GM13977 (cell line): ENCODE data around the gene PRKCZ.

Source experiments
- DNase-seq: peaks from one replicate; pipeline ENCODE4 v3.0.0; 2012; ENCODE audit warnings: low spot score
- CTCF ChIP-seq: IDR thresholded peaks from 2 replicates; pipeline ENCODE4 v1.5.1; 2012; ENCODE audit warnings: mild to moderate bottlenecking, control low read depth; ENCODE audit not compliant: insufficient read depth; ENCODE audit errors: extremely low read depth, missing control alignments
- in situ Hi-C: fragments of 300-500 bp; cut with MboI; formaldehyde crosslinking; loops from one replicate; pipeline ENCODE4 v1.12.0; 2022; ENCODE audit warnings: low sequenced_read_pairs, low pct_unique_long_range_greater_than_20kb, mixed read lengths, inconsistent platforms; ENCODE audit not compliant: unreplicated experiment

Gene PRKCZ

GRCh38 chr1:2226525-2227345, 176.5 kb downstream of the PRKCZ start:
- DNase-seq, result no peak

GRCh38 chr1:2227346-2228156, 177.3 kb downstream of the PRKCZ start:
- peak; percentile 100 for DNase-seq
- in situ Hi-C loops, result no loop called here
- peak; percentile 23 for TF ChIP-seq CTCF

More at GRCh38 chr1:2226525-2227345, 176.5 kb downstream of the PRKCZ start:
- in situ Hi-C loops, result no loop called here
- TF ChIP-seq CTCF, result no peak

GRCh38 chr1:2228157-2228594, 178.0 kb downstream of the PRKCZ start, which contains the start of gene SKI:
Gene SKI (plus strand): TSS chr1:2228319. CDS start chr1:2228767, 448 bp downstream.
- DNase-seq, result no peak
- in situ Hi-C loops, result no loop called here
- no peak for TF ChIP-seq CTCF

- DNase-seq, result peak; percentile 67
- in situ Hi-C loops, result no loop called here
- no peak for TF ChIP-seq CTCF
Observed at GRCh38 chr1:2228694-2229036, 178.5 kb downstream of the PRKCZ start.

- peak; percentile 75 for DNase-seq
- in situ Hi-C loops, result no loop called here
- TF ChIP-seq CTCF, result peak; percentile 9
Observed at GRCh38 chr1:2229037-2229864, 179.0 kb downstream of the PRKCZ start.
